K562 (cell line): ENCODE data around the gene MEF2C. TPM values are rescaled to one million over a fixed set of nuclear protein-coding genes. Genes with fewer than 3 reads are reported as not detected.
"Not testable (repeated sequence)": the region's sequence is repeated elsewhere in the genome, so short reads cannot be mapped to it uniquely, and the experiment has no call there.

ENCODE experiments used
- ATAC-seq: fragments of 200-7000 bp; cut with Tn5 transposase; 3 replicates; pipeline ENCODE4 v1.9.1; 2020; ENCODE audit warnings: moderate library complexity
- BruUV-seq: library from RNA; stranded (reverse); fragments of 400-500 nt; replicated peaks from 2 replicates; lab custom pipeline; 2021; lab: Mats Ljungman, UMichigan
- CTCF ChIA-PET: fragments of 300-600 bp; formaldehyde crosslinking; extraction: SDS; loops from one replicate; lab custom pipeline; 2021; ENCODE audit warnings: low intra/inter-chr PET ratio; lab: Yijun Ruan, JAX
- POLR2A ChIA-PET: fragments of 300-600, 350-650 bp; sonication (Branson Sonifier 250); formaldehyde crosslinking; extraction: SDS; loops from one replicate; lab custom pipeline; 2021; ENCODE audit warnings: antibody characterized with exemption, inconsistent platforms; lab: Yijun Ruan, JAX
- DNase-seq, 4 experiments: peaks; one replicate each; pipeline versions ENCODE4 v3.0.0 to v3.0.0-alpha.2; 2011 to 2018; ENCODE audit warnings: low spot score in 3 of 4, mixed read lengths in 3 of 4; ENCODE audit errors: extremely low read depth in 1 of 4
- FAIRE-seq: peaks from 2 replicates; lab custom pipeline; 2011; peaks lifted over from hg19 to GRCh38; lab: Jason Lieb, UNC
- H2AFZ ChIP-seq: 2 replicates; pipeline ENCODE4 v1.6.0; 2011; ENCODE audit warnings: low read depth, low read length, control low read depth, inconsistent platforms
- H3K27ac ChIP-seq: fragments of 200-600 bp; 3 replicates; pipeline ENCODE4 v1.8.0; 2011; ENCODE audit warnings: low read depth, mild to moderate bottlenecking, control low read depth, inconsistent platforms, low read length, moderate library complexity, mixed read lengths; ENCODE audit errors: extremely low read depth
- H3K27me3 ChIP-seq, 2 experiments: fragments of 300-600 bp in 1 of 2; 2 replicates in 1 of 2; 3 replicates in 1 of 2; pipeline versions ENCODE4 v1.6.0 to v1.8.0; 2011; ENCODE audit warnings: inconsistent platforms in 2 of 2, low read length in 2 of 2, mild to moderate bottlenecking in 1 of 2, mixed read lengths in 1 of 2, moderate library complexity in 1 of 2; ENCODE audit not compliant: control insufficient read depth in 2 of 2, insufficient read depth in 2 of 2
- H3K36me3 ChIP-seq: fragments of 300-600 bp; 3 replicates; pipeline ENCODE4 v1.8.0; 2011; ENCODE audit warnings: mild to moderate bottlenecking, low read length, inconsistent platforms; ENCODE audit not compliant: control insufficient read depth, insufficient read depth
- H3K4me1 ChIP-seq, 2 experiments: fragments of 200-600 bp in 1 of 2; replicated peaks in 1 of 2; 2 replicates in 1 of 2; 3 replicates in 1 of 2; pipeline versions ENCODE4 v1.5.1 to v1.8.0; 2011; ENCODE audit warnings: inconsistent platforms in 2 of 2, low read length in 2 of 2, mild to moderate bottlenecking in 1 of 2, mixed read lengths in 1 of 2, moderate library complexity in 1 of 2; ENCODE audit not compliant: control insufficient read depth in 2 of 2, insufficient read depth in 2 of 2
- H3K4me2 ChIP-seq: 2 replicates; pipeline ENCODE4 v1.6.1; 2011; ENCODE audit warnings: low read length, control low read depth, inconsistent platforms, mixed read lengths; ENCODE audit not compliant: insufficient read depth
- H3K4me3 ChIP-seq: fragments of 200-600 bp; sonication (generic), shearing (Covaris generic); 2 replicates; pipeline ENCODE4 v1.5.1; 2016; ENCODE audit warnings: control low read depth, inconsistent platforms
- H3K79me2 ChIP-seq: fragments of 200-600 bp; 3 replicates; pipeline ENCODE4 v1.8.0; 2011; ENCODE audit warnings: low read length, inconsistent platforms; ENCODE audit not compliant: control insufficient read depth, insufficient read depth
- H3K9ac ChIP-seq, 2 experiments: 2 replicates each; pipeline versions ENCODE4 v1.6.0 to v1.6.1; 2011; ENCODE audit warnings: low read depth in 2 of 2, low read length in 2 of 2, control low read depth in 1 of 2, inconsistent platforms in 1 of 2, mild to moderate bottlenecking in 1 of 2, mixed read lengths in 1 of 2; ENCODE audit not compliant: insufficient read depth in 1 of 2
- H3K9me1 ChIP-seq: one replicate; pipeline ENCODE4 v1.6.0; 2011; ENCODE audit warnings: inconsistent platforms, mild to moderate bottlenecking, low read length, moderate library complexity; ENCODE audit not compliant: control insufficient read depth, insufficient read depth
- H3K9me3 ChIP-seq: replicated peaks from 2 replicates; pipeline ENCODE4 v1.5.1; 2011; ENCODE audit warnings: low read depth, low read length, inconsistent platforms; ENCODE audit not compliant: control insufficient read depth, insufficient read depth
- H4K20me1 ChIP-seq: replicated peaks from 2 replicates; pipeline ENCODE4 v1.6.1; 2011; ENCODE audit warnings: low read length, inconsistent platforms, mixed read lengths; ENCODE audit not compliant: control insufficient read depth, insufficient read depth
- FOXP1 ChIP-seq: sonication (generic); formaldehyde crosslinking; IDR thresholded peaks from 2 replicates; pipeline ENCODE4 v1.8.0; 2022; ENCODE audit warnings: mild to moderate bottlenecking, missing genetic modification reagents
- HOXB6 ChIP-seq: fragments of 250-450 bp; sonication (Bioruptor Pico); IDR thresholded peaks from 2 replicates; pipeline ENCODE4 v1.5.1; 2022; ENCODE audit warnings: mild to moderate bottlenecking, borderline replicate concordance
- KLF10 ChIP-seq: fragments of 250-450 bp; sonication (Bioruptor Pico); IDR thresholded peaks from 2 replicates; pipeline ENCODE4 v1.6.1; 2021; ENCODE audit warnings: matching md5 sums
- MLX ChIP-seq, 2 experiments: fragments of 450-650 bp in 1 of 2; sonication (generic) in 1 of 2; formaldehyde crosslinking; conservative IDR thresholded peaks; 2 replicates each; pipeline versions ENCODE4 v1.4.0 to v1.8.1; 2020 to 2022; ENCODE audit warnings: mild to moderate bottlenecking in 1 of 2, missing genetic modification reagents in 1 of 2
- RAD21 ChIP-seq, 2 experiments: fragments of 250-450 bp in 1 of 2; fragments of 450-650 bp in 1 of 2; sonication (Bioruptor Pico) in 1 of 2; formaldehyde crosslinking in 1 of 2; IDR thresholded peaks in 1 of 2; conservative IDR thresholded peaks in 1 of 2; 2 replicates each; pipeline versions ENCODE4 v1.4.0 to v1.8.0; 2020 to 2022; ENCODE audit warnings: mild to moderate bottlenecking in 2 of 2, moderate library complexity in 1 of 2
- ZBTB12 ChIP-seq: fragments of 250-450 bp; sonication (Bioruptor Pico); IDR thresholded peaks from 2 replicates; pipeline ENCODE4 v1.4.0; 2020
- ZBTB17 ChIP-seq: fragments of 450-650 bp; formaldehyde crosslinking; IDR thresholded peaks from 2 replicates; pipeline ENCODE4 v1.4.0; 2020; ENCODE audit warnings: mild to moderate bottlenecking
- ZFP1 ChIP-seq: fragments of 450-650 bp; formaldehyde crosslinking; IDR thresholded peaks from 2 replicates; pipeline ENCODE4 v1.4.0; 2020; ENCODE audit warnings: mild to moderate bottlenecking, mixed read lengths
- ZNF184 ChIP-seq: sonication (generic); formaldehyde crosslinking; IDR thresholded peaks from 2 replicates; pipeline ENCODE4 v1.5.0; 2020; ENCODE audit warnings: missing genetic modification reagents
- ZNF449 ChIP-seq: fragments of 250-450 bp; sonication (Bioruptor Pico); IDR thresholded peaks from 2 replicates; pipeline ENCODE4 v1.8.0; 2022; ENCODE audit warnings: moderate library complexity, mild to moderate bottlenecking, inconsistent platforms
- ZNF740 ChIP-seq, 3 experiments: fragments of 200-800 bp in 1 of 3; sonication (Bioruptor generic) in 1 of 3; sonication (generic) in 1 of 3; formaldehyde crosslinking in 1 of 3; IDR thresholded peaks; 2 replicates each; pipeline versions ENCODE4 v1.6.1 to v1.8.0; 2016 to 2022; ENCODE audit warnings: mild to moderate bottlenecking in 2 of 3, missing compliant biosample characterization in 2 of 3, missing genetic modification characterization in 2 of 3, missing genetic modification reagents in 1 of 3
- WGBS: fragments of 100-300 bp; shearing (Covaris generic); methylation state at CpG from one replicate; pipeline ENCODE4 v1.1.6; 2016; ENCODE audit warnings: low coverage, mixed read lengths; ENCODE audit not compliant: insufficient coverage; ENCODE audit errors: missing lambda C conversion rate; 5-methylcytosine and 5-hydroxymethylcytosine counted together
- in situ Hi-C: fragments of 300-500 bp; cut with MboI; formaldehyde crosslinking; loops from 4 replicates; pipeline ENCODE4 v1.15.0; 2018; ENCODE audit warnings: inconsistent platforms, mixed read lengths
- intact Hi-C: fragments of 100-400 bp; cut with micrococcal nuclease; formaldehyde crosslinking; loops from 2 replicates; pipeline ENCODE4 v1.14.2; 2022
- polyA plus RNA-seq, 8 experiments: library from polyadenylated mRNA; depleted of rRNA in 4 of 8; stranded (reverse) in 5 of 8; unstranded in 3 of 8; fragments of >200 nt; fragmentation: Nextera tagmentation in 2 of 8; fragmentation: Illumina TruSeq in 1 of 8; extraction: Ambion mirVana in 2 of 8; extraction: Trizol in 1 of 8; gene quantifications; 2 replicates each; pipeline versions ENCODE4 v1.2.1 to v1.2.3, GENCODE V29; 2011 to 2014; ENCODE audit warnings: inconsistent platforms in 1 of 8, missing spikeins in 1 of 8
- total RNA-seq, 7 experiments: library from RNA; depleted of rRNA in 6 of 7; stranded (reverse); fragments of >200 nt in 6 of 7; fragmentation: Illumina TruSeq in 2 of 7; extraction: Trizol in 2 of 7; gene quantifications; 2 replicates each; pipeline versions ENCODE4 v1.2.1 to v1.2.3, GENCODE V29; 2011 to 2021; ENCODE audit warnings: low replicate concordance in 1 of 7

The MEF2C gene
- total and polyA plus RNA-seq, 9 of the 15 experiments (the other 6 are each of a cell fraction or from before 2014, with no cell fraction given) = 25.1 to 67.8 (median 58.3) TPM

GRCh38 chr5:88799938-88800535, 82.9 kb downstream of the MEF2C start (continued):
- TF ChIP-seq MLX (CRISPR knock-in tag; conservative IDR thresholded peaks at IDR 0.05) = no peak
- no peak for TF ChIP-seq ZFP1 (CRISPR knock-in tag)
- no peak for TF ChIP-seq ZNF449
- TF ChIP-seq FOXP1 (CRISPR knock-in tag) = no peak
- no peak for TF ChIP-seq RAD21 (CRISPR knock-in tag; conservative IDR thresholded peaks at IDR 0.05 in 1 of 2, IDR thresholded peaks at IDR 0.05 in 1 of 2)
- TF ChIP-seq ZBTB12 (CRISPR knock-in tag) = no peak
- no peak for TF ChIP-seq ZBTB17 (CRISPR knock-in tag)
- TF ChIP-seq ZNF184 (CRISPR knock-in tag) = no peak
- no peak for TF ChIP-seq ZNF740 (CRISPR knock-in tag; IDR thresholded peaks at IDR 0.05)
- no peak for TF ChIP-seq ZNF740 (tag; IDR thresholded peaks at IDR 0.05)
- TF ChIP-seq KLF10 = no peak
- TF ChIP-seq HOXB6 (CRISPR knock-in tag) = no peak

GRCh38 chr5:88798933-88799332, 84.1 kb downstream of the MEF2C start:
- DNase-seq, H2AFZ ChIP-seq, CTCF ChIA-PET, H3K27me3 ChIP-seq, in situ Hi-C loops, H3K9me1 ChIP-seq, FAIRE-seq, ATAC-seq, intact Hi-C loops, H3K9ac ChIP-seq, H3K4me2 ChIP-seq, H3K79me2 ChIP-seq, H3K4me3 ChIP-seq, BruUV-seq, H3K4me1 ChIP-seq, H3K27ac ChIP-seq, H3K9me3 ChIP-seq, H4K20me1 ChIP-seq: not testable (repeated sequence)
- WGBS = 73% methylated on average over 6 of the region's 7 CpGs
- POLR2A ChIA-PET = interaction anchor here (0.7 kb wide), 1 partner anchor 20 kb away, joined by 3 read pairs; no protein-coding TSS in a partner anchor
- H3K36me3 ChIP-seq = peaks cover 31% of the 10 kb centered on the region; the same call in 2 of the 3 replicates
